Right renal pelvis (tissue), 4 donors: ENCODE data around the gene GPR42. TPM values are rescaled to one million over a fixed set of nuclear protein-coding genes. Genes with fewer than 3 reads are reported as not detected.
"Not testable (repeated sequence)": the region's sequence is repeated elsewhere in the genome, so short reads cannot be mapped to it uniquely, and the experiment has no call there.

Experiments
- DNase-seq, 4 donors: peaks; one replicate each; pipeline ENCODE4 v3.0.0-alpha.2; 2013; ENCODE audit warnings: low read depth in 4 of 4, low spot score in 3 of 4, missing footprints in 1 of 4
- polyA plus RNA-seq, 4 donors: library from polyadenylated mRNA; unstranded; fragments of 120-200 nt; gene quantifications; one replicate each; pipeline ENCODE4 v1.2.1, GENCODE V29; 2013; ENCODE audit not compliant: insufficient read length in 4 of 4

GPR42 gene
- polyA plus RNA-seq, 4 donors, result not detected

- no peak for DNase-seq
These were observed 22.2 kb downstream of the GPR42 start for GRCh38 chr19:35392742-35393715.

GRCh38 chr19:35395382-35396199, 24.7 kb downstream of the GPR42 start:
- no peak for DNase-seq

GRCh38 chr19:35396240-35396885, 25.5 kb downstream of the GPR42 start:
- DNase-seq, result no peak

- no peak for DNase-seq
These were observed 26.2 kb downstream of the GPR42 start for GRCh38 chr19:35397064-35397463.

- no peak for DNase-seq
These were observed 27.7 kb downstream of the GPR42 start for GRCh38 chr19:35398570-35398969.

- no peak for DNase-seq
These were observed 28.4 kb downstream of the GPR42 start for GRCh38 chr19:35399231-35399630.

- DNase-seq, result no peak
These were observed 29.3 kb downstream of the GPR42 start for GRCh38 chr19:35399948-35400772.

GRCh38 chr19:35400773-35401100, 29.9 kb downstream of the GPR42 start:
- DNase-seq, result no peak

GRCh38 chr19:35401416-35401815, 30.5 kb downstream of the GPR42 start:
- DNase-seq, result not testable (repeated sequence)

- no peak for DNase-seq
These were observed 32.4 kb downstream of the GPR42 start for GRCh38 chr19:35403116-35403760.

GRCh38 chr19:35404879-35405622, 34.2 kb downstream of the GPR42 start:
- no peak for DNase-seq

- DNase-seq, result no peak
These were observed 36.8 kb downstream of the GPR42 start for GRCh38 chr19:35407619-35408018.

GRCh38 chr19:35408284-35409171, 37.7 kb downstream of the GPR42 start:
- no peak for DNase-seq

GRCh38 chr19:35409191-35409590, 38.3 kb downstream of the GPR42 start:
- no peak for DNase-seq

- DNase-seq, result no peak
These were observed 39.6 kb downstream of the GPR42 start for GRCh38 chr19:35410487-35410886.

- DNase-seq, result no peak
These were observed 43.6 kb downstream of the GPR42 start for GRCh38 chr19:35414442-35414841.

GRCh38 chr19:35416331-35416730, 45.5 kb downstream of the GPR42 start:
- DNase-seq, result no peak

- no peak for DNase-seq
These were observed 46.4 kb downstream of the GPR42 start for GRCh38 chr19:35417278-35417677.
